H54 (cell line): Measurements from ENCODE around the gene AADACL3.
"Not testable (repeated sequence)": the region's sequence is repeated elsewhere in the genome, so short reads cannot be mapped to it uniquely, and the experiment has no call there.

ENCODE experiments used
- DNase-seq: peaks from one replicate; pipeline ENCODE4 v3.0.0; 2011; ENCODE audit warnings: low spot score, mixed read lengths; ENCODE audit not compliant: insufficient read length
- FAIRE-seq: peaks from 3 replicates; lab custom pipeline; 2011; peaks lifted over from hg19 to GRCh38; lab: Jason Lieb, UNC
- POLR2A ChIP-seq: IDR thresholded peaks from 2 replicates; pipeline ENCODE4 v1.6.1; 2011; ENCODE audit warnings: low read depth, mild to moderate bottlenecking, low read length

The AADACL3 gene

GRCh38 chr1:12715896-12716437 lies at the start of gene AADACL3:
TSS of gene AADACL3 (plus strand) at chr1:12716110. CDS start at chr1:12716177, 67 bp downstream.
- DNase-seq (no peak), FAIRE-seq (no peak)
- TF ChIP-seq POLR2A = no peak

GRCh38 chr1:12666141-12666735 lies 49.7 kb upstream of the AADACL3 start:
- no peak for TF ChIP-seq POLR2A
- DNase-seq (no peak), FAIRE-seq (no peak)

GRCh38 chr1:12669529-12670068 lies 46.3 kb upstream of the AADACL3 start:
- no peak for DNase-seq
- TF ChIP-seq POLR2A = no peak
- no peak for FAIRE-seq

GRCh38 chr1:12674358-12674757 lies 41.6 kb upstream of the AADACL3 start:
- TF ChIP-seq POLR2A = no peak
- DNase-seq (no peak), FAIRE-seq (no peak)

- not testable (repeated sequence) for FAIRE-seq, DNase-seq
Observed at GRCh38 chr1:12676122-12676521, 39.8 kb upstream of the AADACL3 start.

- DNase-seq = no peak
- no peak for FAIRE-seq
- no peak for TF ChIP-seq POLR2A
Observed at GRCh38 chr1:12677565-12677964, 38.3 kb upstream of the AADACL3 start.

GRCh38 chr1:12678350-12678749 lies 37.6 kb upstream of the AADACL3 start:
- DNase-seq (no peak), FAIRE-seq (no peak)
- no peak for TF ChIP-seq POLR2A

- DNase-seq (no peak), FAIRE-seq (no peak)
- no peak for TF ChIP-seq POLR2A
Observed at GRCh38 chr1:12678820-12679219, 37.1 kb upstream of the AADACL3 start.

GRCh38 chr1:12690156-12690555 lies 25.8 kb upstream of the AADACL3 start:
- no peak for FAIRE-seq
- DNase-seq = no peak
- TF ChIP-seq POLR2A = no peak

GRCh38 chr1:12692967-12693782 lies 22.7 kb upstream of the AADACL3 start:
- FAIRE-seq (no peak), DNase-seq (no peak)
- no peak for TF ChIP-seq POLR2A

GRCh38 chr1:12696658-12697057 lies 19.3 kb upstream of the AADACL3 start:
- no peak for TF ChIP-seq POLR2A
- FAIRE-seq (no peak), DNase-seq (no peak)

GRCh38 chr1:12697397-12697796 lies 18.5 kb upstream of the AADACL3 start:
- DNase-seq (no peak), FAIRE-seq (no peak)
- TF ChIP-seq POLR2A = no peak

GRCh38 chr1:12703821-12704451 lies 12.0 kb upstream of the AADACL3 start:
- TF ChIP-seq POLR2A = no peak
- FAIRE-seq (no peak), DNase-seq (no peak)

GRCh38 chr1:12706061-12706460 lies 9.8 kb upstream of the AADACL3 start:
- no peak for DNase-seq
- no peak for TF ChIP-seq POLR2A
- no peak for FAIRE-seq
